Measurements from ENCODE around the gene SMIM10.

- TF ChIP-seq CTCF (IDR thresholded peaks at IDR 0.05): no peak
- no peak for TF ChIP-seq EZH2 (IDR thresholded peaks at IDR 0.05; ENCODE audit: borderline replicate concordance, insufficient read depth, low read depth, low read length, poor library complexity, severe bottlenecking)
These were observed 8.0 kb upstream of the SMIM10 start for GRCh38 chrX:134982748-134983147.
